Ovary (tissue), 3 donors: ENCODE results near the gene LRRC14B.

Source experiments
- CTCF ChIP-seq, 3 donors: fragments of 450-650 bp in 2 of 3; fragments of 200-600 bp in 1 of 3; IDR thresholded peaks; one replicate each; pipeline versions ENCODE4 v1.5.1 to v1.8.0; 2016 to 2022; ENCODE audit warnings: antibody characterized with exemption in 3 of 3, mild to moderate bottlenecking in 1 of 3
- EP300 ChIP-seq: sonication (generic); formaldehyde crosslinking; IDR thresholded peaks from one replicate; pipeline ENCODE4 v1.6.1; 2017; ENCODE audit warnings: antibody characterized with exemption
- POLR2A ChIP-seq: fragments of 450-650 bp; IDR thresholded peaks from one replicate; pipeline ENCODE4 v1.6.1; 2017; ENCODE audit warnings: antibody characterized with exemption, mild to moderate bottlenecking, moderate library complexity
- donor health status: DM: no; HTN: no; CAD: no.

GRCh38 chr5:157126-157715, 34.1 kb upstream of the LRRC14B start:
- TF ChIP-seq POLR2A (no peak), CTCF (IDR thresholded peaks at IDR 0.05) (no peak), EP300 (no peak)
